ENCODE data around the gene AIG1. TPM values are rescaled to one million over a fixed set of nuclear protein-coding genes. Genes with fewer than 3 reads are reported as not detected.
"Not testable (repeated sequence)": the region's sequence is repeated elsewhere in the genome, so short reads cannot be mapped to it uniquely, and the experiment has no call there.

AIG1 gene
- total RNA-seq, 2 donors from 2014 or later, result 11.9 to 13.5 TPM

DNA sequence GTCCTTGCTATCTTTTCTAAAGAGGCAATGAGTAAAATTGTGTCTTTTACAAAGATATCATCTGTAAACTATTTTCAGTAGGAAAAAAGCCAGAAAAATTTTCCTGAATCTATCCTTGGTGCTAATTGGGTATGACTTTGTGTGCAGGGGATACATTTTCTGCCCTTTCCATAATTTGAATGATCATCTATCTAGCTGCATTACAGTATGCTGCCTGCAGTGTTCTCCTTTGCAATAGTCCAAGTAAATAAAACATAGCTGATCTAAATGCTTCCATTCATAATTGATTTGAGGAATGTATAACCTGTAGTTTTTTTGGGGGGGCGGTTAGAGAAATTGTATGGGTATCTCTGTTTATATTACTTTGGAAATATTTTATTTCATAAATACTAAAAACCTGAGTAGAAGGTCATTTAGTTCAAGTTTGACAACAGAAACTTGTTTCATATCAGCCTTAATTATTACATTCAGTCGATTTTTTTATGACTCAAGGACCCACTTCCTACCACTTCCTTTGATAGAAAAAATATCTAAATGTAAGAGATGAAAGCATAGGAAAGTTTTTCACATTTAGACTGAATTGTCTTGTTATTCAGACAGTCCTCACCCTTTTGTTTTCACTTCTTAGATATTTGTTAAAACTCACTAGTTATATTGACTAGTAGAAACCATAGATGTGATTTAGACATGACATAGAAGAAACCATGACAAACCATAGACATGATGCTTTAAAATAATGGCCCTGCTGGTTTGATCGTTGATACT lies 75.3 kb downstream of the AIG1 start:
- no peak for TF ChIP-seq POLR2A (IDR thresholded peaks at IDR 0.05)
- TF ChIP-seq, protein P1, sequence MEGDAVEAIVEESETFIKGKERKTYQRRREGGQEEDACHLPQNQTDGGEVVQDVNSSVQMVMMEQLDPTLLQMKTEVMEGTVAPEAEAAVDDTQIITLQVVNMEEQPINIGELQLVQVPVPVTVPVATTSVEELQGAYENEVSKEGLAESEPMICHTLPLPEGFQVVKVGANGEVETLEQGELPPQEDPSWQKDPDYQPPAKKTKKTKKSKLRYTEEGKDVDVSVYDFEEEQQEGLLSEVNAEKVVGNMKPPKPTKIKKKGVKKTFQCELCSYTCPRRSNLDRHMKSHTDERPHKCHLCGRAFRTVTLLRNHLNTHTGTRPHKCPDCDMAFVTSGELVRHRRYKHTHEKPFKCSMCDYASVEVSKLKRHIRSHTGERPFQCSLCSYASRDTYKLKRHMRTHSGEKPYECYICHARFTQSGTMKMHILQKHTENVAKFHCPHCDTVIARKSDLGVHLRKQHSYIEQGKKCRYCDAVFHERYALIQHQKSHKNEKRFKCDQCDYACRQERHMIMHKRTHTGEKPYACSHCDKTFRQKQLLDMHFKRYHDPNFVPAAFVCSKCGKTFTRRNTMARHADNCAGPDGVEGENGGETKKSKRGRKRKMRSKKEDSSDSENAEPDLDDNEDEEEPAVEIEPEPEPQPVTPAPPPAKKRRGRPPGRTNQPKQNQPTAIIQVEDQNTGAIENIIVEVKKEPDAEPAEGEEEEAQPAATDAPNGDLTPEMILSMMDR (IDR thresholded peaks at IDR 0.05), result no peak
- intact Hi-C loops (cut with DNase I), result no loop called here
- 75 to 76% methylated on average over 3 of the region's 3 CpGs for WGBS, 2 donors

GRCh38 chr6:143136647-143137046 lies 76.0 kb downstream of the AIG1 start:
- Histone ChIP-seq H3K9me3 (no peaks in the 10 kb centered on the region), H3K36me3 (replicated peaks in 1 of 2; ENCODE audit: insufficient read depth in 1 of 2, low read depth in 2 of 2) (no peaks in the 10 kb centered on the region), H3K4me1 (no peaks in the 10 kb centered on the region), H3K27ac (no peak overlapping the region), H3K4me3 (no peak overlapping the region), H3K27me3 (no peaks in the 10 kb centered on the region)
- ATAC-seq (no peak), DNase-seq (no peak)
- WGBS, 2 donors, result 75 to 88% methylated on average over 3 of the region's 3 CpGs
- no peak for TF ChIP-seq POLR2A (IDR thresholded peaks at IDR 0.05)
- intact Hi-C loops (cut with DNase I), result no loop called here

More for the DNA sequence above, 75.3 kb downstream of the AIG1 start:
- Histone ChIP-seq H3K9me3 (peaks cover 0 to 3% (median 0%) of the 10 kb centered on the region in 3 donors), H3K4me1 (no peaks in the 10 kb centered on the region), H3K27ac (no peak overlapping the region), H3K4me3 (no peak overlapping the region), H3K27me3 (no peaks in the 10 kb centered on the region), H3K36me3 (replicated peaks in 1 of 2; ENCODE audit: insufficient read depth in 1 of 2, low read depth in 2 of 2) (no peaks in the 10 kb centered on the region)
- DNase-seq (no peak), ATAC-seq (no peak)

DNA sequence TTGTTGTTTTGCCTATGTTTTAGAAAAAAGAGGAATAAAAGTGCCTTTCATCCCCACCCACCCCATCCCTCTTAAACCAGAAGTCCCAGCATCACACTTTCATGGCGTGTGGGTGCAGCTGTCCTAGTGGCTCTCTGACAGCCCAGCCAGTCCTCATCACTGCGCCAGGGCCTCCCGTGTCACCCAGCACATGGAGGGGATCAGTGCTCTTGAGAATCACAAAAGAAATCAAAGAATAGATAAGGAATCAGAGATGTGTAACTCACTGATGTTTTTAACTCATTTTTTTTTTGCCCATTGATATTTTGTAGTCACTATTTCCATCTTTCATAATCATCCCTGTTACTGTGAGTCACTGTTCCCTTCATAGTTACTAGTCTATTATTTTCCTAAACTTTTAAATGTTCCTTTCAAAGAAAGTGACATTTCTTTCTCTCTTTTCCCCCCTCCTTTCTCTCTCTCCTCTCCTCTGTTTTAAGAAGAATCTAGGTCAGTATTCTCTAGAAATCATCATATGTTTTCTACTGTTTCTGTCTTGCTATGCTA lies 78.6 kb downstream of the AIG1 start:
- 94 to 98% methylated on average over 3 of the region's 3 CpGs for WGBS, 2 donors
- DNase-seq (no peak), ATAC-seq (no peak)
- intact Hi-C loops (cut with DNase I), result no loop called here
- H3K9me3 ChIP-seq, result no peaks in the 10 kb centered on the region
- no peak for TF ChIP-seq POLR2A (IDR thresholded peaks at IDR 0.05)
- TF ChIP-seq, protein P1 (IDR thresholded peaks at IDR 0.05), result no peak
- H3K36me3 ChIP-seq (replicated peaks in 1 of 2; ENCODE audit: insufficient read depth in 1 of 2, low read depth in 2 of 2), result no peaks in the 10 kb centered on the region
- no peaks in the 10 kb centered on the region for H3K4me1 ChIP-seq
- H3K4me3 ChIP-seq, result no peak overlapping the region
- H3K27ac ChIP-seq, result no peak overlapping the region
- H3K27me3 ChIP-seq, result no peaks in the 10 kb centered on the region

GRCh38 chr6:143139884-143140283 lies 79.2 kb downstream of the AIG1 start:
- H3K9me3 ChIP-seq; H3K4me1 ChIP-seq; H3K4me3 ChIP-seq; H3K27ac ChIP-seq; ATAC-seq; intact Hi-C loops (cut with DNase I); DNase-seq; H3K27me3 ChIP-seq; H3K36me3 ChIP-seq (replicated peaks in 1 of 2; ENCODE audit: insufficient read depth in 1 of 2, low read depth in 2 of 2): not testable (repeated sequence)
- 91 to 93% methylated on average over 5 of the region's 5 CpGs for WGBS, 2 donors

DNA sequence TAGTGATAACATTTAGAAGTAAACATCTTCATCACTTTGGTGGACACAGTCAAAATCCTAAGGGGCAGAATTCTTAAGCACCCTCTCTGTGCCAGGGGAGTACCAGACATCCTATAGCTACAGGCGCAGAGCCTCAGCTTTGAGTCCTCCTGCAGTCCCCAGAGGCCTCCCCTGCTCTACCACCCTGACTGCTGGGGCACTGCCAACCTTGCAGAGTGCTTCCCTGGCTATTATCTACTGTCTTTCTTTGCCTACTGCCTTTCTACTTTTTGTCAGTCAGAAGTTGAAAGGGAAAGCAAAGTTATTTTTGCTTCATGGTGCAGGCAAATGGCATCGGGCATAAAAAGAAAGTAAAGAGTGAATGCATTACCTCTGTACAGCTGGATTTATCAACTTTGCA lies 80.1 kb downstream of the AIG1 start:
- no peaks in the 10 kb centered on the region for H3K9me3 ChIP-seq
- H3K4me3 ChIP-seq, result no peak overlapping the region
- no peaks in the 10 kb centered on the region for H3K4me1 ChIP-seq
- 94 to 97% methylated on average over 2 of the region's 2 CpGs for WGBS, 2 donors
- no peaks in the 10 kb centered on the region for H3K36me3 ChIP-seq (replicated peaks in 1 of 2; ENCODE audit: insufficient read depth in 1 of 2, low read depth in 2 of 2)
- H3K27me3 ChIP-seq, result no peaks in the 10 kb centered on the region
- no peak for DNase-seq
- H3K27ac ChIP-seq, result no peak overlapping the region
- intact Hi-C loops (cut with DNase I), result no loop called here
- ATAC-seq, result no peak
- no peak for TF ChIP-seq POLR2A (IDR thresholded peaks at IDR 0.05)
- TF ChIP-seq, protein P1 (IDR thresholded peaks at IDR 0.05), result no peak

All from body of pancreas (tissue), 4 donors.